B cell (primary cell): ENCODE results near the gene PAIP2.

Source experiments
- EZH2 ChIP-seq: IDR thresholded peaks from 2 replicates; pipeline ENCODE4 v1.6.1; 2012; ENCODE audit warnings: borderline replicate concordance, low read depth, mild to moderate bottlenecking, moderate library complexity, low read length; ENCODE audit not compliant: insufficient read depth, poor library complexity, severe bottlenecking
- TF ChIP-seq, protein P1 (sequence below): fragments of 200-600 bp; IDR thresholded peaks from one replicate; pipeline ENCODE4 v1.8.0; 2022; ENCODE audit warnings: antibody characterized with exemption, mild to moderate bottlenecking

DNA sequence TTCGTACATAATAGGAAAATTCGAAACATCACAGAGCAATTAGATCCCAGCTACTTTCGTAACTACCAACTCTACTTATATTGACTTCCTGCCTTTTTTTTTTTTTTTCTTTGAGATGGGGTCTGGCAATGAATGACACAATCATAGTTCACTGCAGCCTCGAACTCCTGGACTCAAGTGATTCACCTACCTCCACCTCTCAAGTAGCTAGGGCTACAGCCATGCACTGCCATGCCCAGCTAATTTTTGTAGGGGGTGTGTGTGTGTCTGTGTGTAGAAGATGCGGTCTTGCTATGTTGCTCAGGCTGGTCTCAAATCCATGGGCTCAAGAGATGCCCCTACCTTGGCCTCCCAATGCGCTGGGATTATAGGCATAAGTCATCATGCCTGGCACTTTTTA is 5.8 kb upstream of the PAIP2 start:
- TF ChIP-seq, protein P1, sequence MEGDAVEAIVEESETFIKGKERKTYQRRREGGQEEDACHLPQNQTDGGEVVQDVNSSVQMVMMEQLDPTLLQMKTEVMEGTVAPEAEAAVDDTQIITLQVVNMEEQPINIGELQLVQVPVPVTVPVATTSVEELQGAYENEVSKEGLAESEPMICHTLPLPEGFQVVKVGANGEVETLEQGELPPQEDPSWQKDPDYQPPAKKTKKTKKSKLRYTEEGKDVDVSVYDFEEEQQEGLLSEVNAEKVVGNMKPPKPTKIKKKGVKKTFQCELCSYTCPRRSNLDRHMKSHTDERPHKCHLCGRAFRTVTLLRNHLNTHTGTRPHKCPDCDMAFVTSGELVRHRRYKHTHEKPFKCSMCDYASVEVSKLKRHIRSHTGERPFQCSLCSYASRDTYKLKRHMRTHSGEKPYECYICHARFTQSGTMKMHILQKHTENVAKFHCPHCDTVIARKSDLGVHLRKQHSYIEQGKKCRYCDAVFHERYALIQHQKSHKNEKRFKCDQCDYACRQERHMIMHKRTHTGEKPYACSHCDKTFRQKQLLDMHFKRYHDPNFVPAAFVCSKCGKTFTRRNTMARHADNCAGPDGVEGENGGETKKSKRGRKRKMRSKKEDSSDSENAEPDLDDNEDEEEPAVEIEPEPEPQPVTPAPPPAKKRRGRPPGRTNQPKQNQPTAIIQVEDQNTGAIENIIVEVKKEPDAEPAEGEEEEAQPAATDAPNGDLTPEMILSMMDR = no peak
- no peak for TF ChIP-seq EZH2
